OCI-LY7 (cell line): Measurements from ENCODE around the gene SUMF1. TPM values are rescaled to one million over a fixed set of nuclear protein-coding genes. Genes with fewer than 3 reads are reported as not detected.

Source experiments
- BruUV-seq: library from RNA; stranded (reverse); fragments of 400-500 nt; replicated peaks from 2 replicates; lab custom pipeline; 2021; lab: Mats Ljungman, UMichigan
- CTCF ChIA-PET: fragments of 300-600 bp; sonication (Branson Sonifier 250); formaldehyde crosslinking; loops from one replicate; lab custom pipeline; 2022; ENCODE audit warnings: antibody characterized with exemption; ENCODE audit not compliant: unreplicated experiment; lab: Charles Lee
- POLR2A ChIA-PET: fragments of 300-600 bp; sonication (Branson Sonifier 250); formaldehyde crosslinking; loops from one replicate; lab custom pipeline; 2022; ENCODE audit warnings: antibody characterized with exemption; lab: Charles Lee
- DNase-seq: peaks from one replicate; pipeline ENCODE4 v3.0.0-alpha.2; 2015; ENCODE audit warnings: low spot score
- H2AFZ ChIP-seq: fragments of 200-600 bp; sonication (generic), shearing (Covaris generic); 2 replicates; pipeline ENCODE4 v1.6.1; 2014; ENCODE audit warnings: mild to moderate bottlenecking, antibody characterized with exemption, low read length, moderate library complexity
- H3K27ac ChIP-seq: fragments of 200-600 bp; sonication (generic); 2 replicates; pipeline ENCODE4 v1.5.1; 2014; ENCODE audit warnings: mixed run types, low read depth, mild to moderate bottlenecking, moderate library complexity, low read length, inconsistent platforms; ENCODE audit not compliant: poor library complexity, severe bottlenecking
- H3K36me3 ChIP-seq: fragments of 200-600 bp; sonication (generic); 2 replicates; pipeline ENCODE4 v1.6.1; 2014; ENCODE audit warnings: mild to moderate bottlenecking, antibody characterized with exemption, low read length, moderate library complexity, mixed read lengths; ENCODE audit not compliant: insufficient read depth
- H3K4me1 ChIP-seq: fragments of 200-600 bp; sonication (generic); 2 replicates; pipeline ENCODE4 v1.5.1; 2014; ENCODE audit warnings: mild to moderate bottlenecking, low read length; ENCODE audit not compliant: insufficient read depth, poor library complexity, severe bottlenecking
- H3K4me2 ChIP-seq: fragments of 200-600 bp; sonication (generic); 2 replicates; pipeline ENCODE4 v1.6.1; 2014; ENCODE audit warnings: mild to moderate bottlenecking, low read length
- H3K4me3 ChIP-seq: fragments of 200-600 bp; sonication (generic); 2 replicates; pipeline ENCODE4 v1.5.1; 2014; ENCODE audit warnings: mild to moderate bottlenecking, low read depth, low read length; ENCODE audit not compliant: poor library complexity, severe bottlenecking
- H3K79me2 ChIP-seq: fragments of 200-600 bp; sonication (generic); 2 replicates; pipeline ENCODE4 v1.6.1; 2016; ENCODE audit warnings: low read depth, mild to moderate bottlenecking, low read length, moderate library complexity, mixed read lengths; ENCODE audit not compliant: insufficient read depth
- H3K9me2 ChIP-seq: fragments of 200-600 bp; sonication (generic); 2 replicates; pipeline ENCODE4 v1.6.1; 2016; ENCODE audit warnings: mild to moderate bottlenecking, low read length, mixed read lengths; ENCODE audit not compliant: insufficient read depth
- H3K9me3 ChIP-seq: fragments of 200-600 bp; sonication (generic); 2 replicates; pipeline ENCODE4 v1.6.1; 2014; ENCODE audit warnings: mild to moderate bottlenecking, mixed run types, low read length, mixed read lengths
- H4K20me1 ChIP-seq: fragments of 200-600 bp; sonication (generic); 2 replicates; pipeline ENCODE4 v1.6.1; 2014; ENCODE audit warnings: mild to moderate bottlenecking, antibody characterized with exemption, low read length, moderate library complexity, mixed read lengths; ENCODE audit not compliant: insufficient read depth
- EZH2phosphoT487 ChIP-seq: fragments of 200-600 bp; sonication (generic); IDR thresholded peaks from 2 replicates; pipeline ENCODE4 v1.6.1; 2018; ENCODE audit warnings: low read depth, borderline replicate concordance, mild to moderate bottlenecking, mixed run types, antibody characterized with exemption, low read length, moderate library complexity, mixed read lengths
- intact Hi-C: fragments of 100-400 bp; cut with micrococcal nuclease; formaldehyde crosslinking; loops from one replicate; pipeline ENCODE4 v1.10.0; 2022; ENCODE audit not compliant: unreplicated experiment
- total RNA-seq, 2 experiments: library from RNA; depleted of rRNA in 1 of 2; stranded (reverse); fragments of >200 nt in 1 of 2; shearing (Covaris generic) in 1 of 2; gene quantifications; 2 replicates each; pipeline ENCODE4 v1.2.3, GENCODE V29; 2014 to 2022
- TF ChIP-seq, protein P1 (sequence below): fragments of 200-600 bp; sonication (generic); conservative IDR thresholded peaks from 2 replicates; pipeline ENCODE4 v1.5.1; 2014; ENCODE audit warnings: mild to moderate bottlenecking, antibody characterized with exemption, low read length, moderate library complexity, mixed read lengths

The SUMF1 gene
- total RNA-seq, 2 experiments from 2014 or later, result 9.1 to 11.9 TPM

DNA sequence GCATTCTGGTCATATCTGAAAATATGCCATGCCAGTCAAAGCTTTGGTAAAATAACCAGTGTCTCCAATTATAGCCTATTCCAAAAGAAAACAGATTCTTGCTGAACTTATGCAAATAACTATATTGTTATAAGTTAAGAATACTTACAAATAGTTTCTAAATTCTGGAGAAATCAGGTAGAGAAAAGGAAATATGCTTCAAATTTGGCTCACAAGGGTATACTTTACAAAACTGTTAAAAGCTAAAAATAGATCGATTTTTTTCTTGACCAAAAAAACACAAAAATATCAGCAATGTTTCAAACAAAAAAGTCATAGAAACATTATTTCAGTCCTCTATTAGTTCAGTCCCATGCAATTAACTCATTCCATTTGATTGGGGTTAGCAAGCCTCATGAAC is 140.2 kb downstream of the SUMF1 start:
- CTCF ChIA-PET, result no interaction called here
- no peak overlapping the region for H3K4me3 ChIP-seq
- H3K27ac ChIP-seq, result no peak overlapping the region
- no peaks in the 10 kb centered on the region for H3K9me2 ChIP-seq
- no peaks in the 10 kb centered on the region for H3K36me3 ChIP-seq
- no peak overlapping the region for H2AFZ ChIP-seq
- DNase-seq, result no peak
- H3K4me1 ChIP-seq, result no peaks in the 10 kb centered on the region
- peaks cover 21% of the 10 kb centered on the region; the same call in 1 of the 2 replicates for H3K9me3 ChIP-seq
- POLR2A ChIA-PET, result interaction anchor here (0.7 to 1.0 kb wide), 2 partner anchors 10 to 381 kb away, joined by 3 read pairs; no protein-coding TSS in a partner anchor
- no peaks in the 10 kb centered on the region for H3K79me2 ChIP-seq
- no peaks in the 10 kb centered on the region for H4K20me1 ChIP-seq
- intact Hi-C loops, result no loop called here
- no peak overlapping the region for H3K4me2 ChIP-seq
- BruUV-seq, result no TSS peak
- no peak for TF ChIP-seq EZH2phosphoT487
- TF ChIP-seq, protein P1, sequence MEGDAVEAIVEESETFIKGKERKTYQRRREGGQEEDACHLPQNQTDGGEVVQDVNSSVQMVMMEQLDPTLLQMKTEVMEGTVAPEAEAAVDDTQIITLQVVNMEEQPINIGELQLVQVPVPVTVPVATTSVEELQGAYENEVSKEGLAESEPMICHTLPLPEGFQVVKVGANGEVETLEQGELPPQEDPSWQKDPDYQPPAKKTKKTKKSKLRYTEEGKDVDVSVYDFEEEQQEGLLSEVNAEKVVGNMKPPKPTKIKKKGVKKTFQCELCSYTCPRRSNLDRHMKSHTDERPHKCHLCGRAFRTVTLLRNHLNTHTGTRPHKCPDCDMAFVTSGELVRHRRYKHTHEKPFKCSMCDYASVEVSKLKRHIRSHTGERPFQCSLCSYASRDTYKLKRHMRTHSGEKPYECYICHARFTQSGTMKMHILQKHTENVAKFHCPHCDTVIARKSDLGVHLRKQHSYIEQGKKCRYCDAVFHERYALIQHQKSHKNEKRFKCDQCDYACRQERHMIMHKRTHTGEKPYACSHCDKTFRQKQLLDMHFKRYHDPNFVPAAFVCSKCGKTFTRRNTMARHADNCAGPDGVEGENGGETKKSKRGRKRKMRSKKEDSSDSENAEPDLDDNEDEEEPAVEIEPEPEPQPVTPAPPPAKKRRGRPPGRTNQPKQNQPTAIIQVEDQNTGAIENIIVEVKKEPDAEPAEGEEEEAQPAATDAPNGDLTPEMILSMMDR, result no peak

DNA sequence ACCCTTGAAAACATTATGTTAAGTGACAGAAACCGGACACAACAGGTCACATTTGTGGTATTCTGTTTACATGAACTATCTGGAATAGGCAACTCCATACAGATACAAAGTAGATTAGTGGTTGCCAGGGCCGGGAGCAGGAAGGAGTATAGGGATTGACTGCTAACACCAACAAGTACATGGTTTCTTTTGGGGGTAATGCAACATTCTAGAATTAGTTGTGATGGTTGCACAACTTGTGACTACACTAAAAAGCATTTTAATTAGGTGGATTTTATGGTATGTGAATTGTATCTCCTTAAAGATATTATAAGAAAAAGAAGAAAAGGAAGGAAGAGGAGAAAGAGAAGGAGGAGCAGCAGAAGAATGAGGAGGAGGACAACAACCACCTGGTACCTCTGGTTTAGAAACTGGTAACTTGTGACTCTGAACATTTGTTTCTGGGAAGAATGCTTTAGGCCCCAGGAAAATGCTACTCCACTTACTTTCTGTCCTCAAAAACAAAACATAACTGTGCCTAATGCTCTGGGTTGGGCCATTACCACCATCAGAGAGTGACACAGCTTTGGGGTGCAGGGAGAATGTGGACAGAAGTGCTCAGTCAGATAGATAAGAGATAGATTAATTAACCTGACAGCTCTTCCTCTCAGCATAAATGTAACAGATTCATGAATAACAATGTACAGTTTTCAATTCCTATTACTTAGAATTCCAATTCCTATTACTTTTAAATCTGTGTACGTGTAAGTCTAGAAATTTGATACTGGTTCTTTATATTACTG is 143.6 kb downstream of the SUMF1 start:
- H3K36me3 ChIP-seq, result 0 out of 2 replicates have a peak, but pooled peaks cover under 1% of the 10 kb centered on the region
- H3K4me3 ChIP-seq, result no peak overlapping the region
- no peaks in the 10 kb centered on the region for H3K9me2 ChIP-seq
- ChIA-PET CTCF (no interaction called here), POLR2A (no interaction called here)
- H3K4me2 ChIP-seq, result no peak overlapping the region
- TF ChIP-seq, protein P1, result no peak
- no peak for TF ChIP-seq EZH2phosphoT487
- H4K20me1 ChIP-seq, result no peaks in the 10 kb centered on the region
- H3K79me2 ChIP-seq, result no peaks in the 10 kb centered on the region
- no peaks in the 10 kb centered on the region for H3K4me1 ChIP-seq
- peaks cover 15% of the 10 kb centered on the region; the same call in 1 of the 2 replicates for H3K9me3 ChIP-seq
- no TSS peak for BruUV-seq
- H2AFZ ChIP-seq, result no peak overlapping the region
- intact Hi-C loops, result no loop called here
- DNase-seq, result no peak
- no peak overlapping the region for H3K27ac ChIP-seq

DNA sequence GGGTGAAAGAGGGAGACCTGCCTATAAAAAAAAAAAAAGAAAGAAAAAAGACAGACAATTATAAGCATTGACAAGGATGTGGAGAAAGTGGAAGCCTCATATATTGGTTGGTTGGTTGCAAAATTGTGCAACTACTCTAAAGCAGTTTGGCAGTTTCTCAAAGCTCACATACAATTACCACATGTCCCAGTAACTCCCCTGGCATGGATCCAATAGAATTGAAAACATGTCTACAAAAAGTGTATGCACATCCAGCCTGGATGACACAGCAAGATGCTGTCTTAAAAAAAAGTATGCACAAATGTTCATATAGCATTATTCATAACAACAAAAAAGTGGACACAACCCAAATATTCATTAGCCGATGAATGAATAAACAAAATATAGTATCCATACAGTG is 144.4 kb downstream of the SUMF1 start:
- no peaks in the 10 kb centered on the region for H4K20me1 ChIP-seq
- no peak overlapping the region for H3K4me3 ChIP-seq
- no TSS peak for BruUV-seq
- no peaks in the 10 kb centered on the region for H3K4me1 ChIP-seq
- H3K36me3 ChIP-seq, result peaks cover 9% of the 10 kb centered on the region; the same call in 1 of the 2 replicates
- H3K27ac ChIP-seq, result no peak overlapping the region
- intact Hi-C loops, result no loop called here
- no peak overlapping the region for H3K4me2 ChIP-seq
- TF ChIP-seq EZH2phosphoT487, result no peak
- TF ChIP-seq, protein P1, result no peak
- H3K9me3 ChIP-seq, result peaks cover 12% of the 10 kb centered on the region; the same call in 1 of the 2 replicates
- CTCF ChIA-PET, result no interaction called here
- POLR2A ChIA-PET, result interaction anchor here (0.7 kb wide), 1 partner anchor 394 kb away, joined by 3 read pairs; no protein-coding TSS in a partner anchor
- no peak for DNase-seq
- no peaks in the 10 kb centered on the region for H3K9me2 ChIP-seq
- no peak overlapping the region for H2AFZ ChIP-seq
- no peaks in the 10 kb centered on the region for H3K79me2 ChIP-seq
